ENCODE results near the gene MYO5B.

DNA sequence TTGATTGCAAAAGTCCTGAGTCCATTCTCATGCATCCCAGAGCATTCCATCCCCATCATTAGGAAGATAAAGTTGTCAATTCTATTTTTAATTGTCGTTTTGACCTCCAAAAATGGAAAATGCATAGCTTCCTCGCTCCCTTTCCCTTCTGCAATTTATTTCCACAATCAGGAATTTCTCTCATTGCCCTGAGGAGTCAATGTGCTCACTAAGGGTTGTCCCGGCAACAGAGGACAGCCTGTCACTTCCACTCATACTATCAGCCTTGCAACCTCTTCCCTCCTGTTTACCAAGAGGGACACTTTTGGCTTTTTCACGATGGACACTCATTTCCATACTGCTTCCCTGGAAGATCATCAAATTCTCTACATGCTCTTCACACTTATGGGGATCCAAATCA, 164.8 kb downstream of the MYO5B start:
- TF ChIP-seq, protein P1, sequence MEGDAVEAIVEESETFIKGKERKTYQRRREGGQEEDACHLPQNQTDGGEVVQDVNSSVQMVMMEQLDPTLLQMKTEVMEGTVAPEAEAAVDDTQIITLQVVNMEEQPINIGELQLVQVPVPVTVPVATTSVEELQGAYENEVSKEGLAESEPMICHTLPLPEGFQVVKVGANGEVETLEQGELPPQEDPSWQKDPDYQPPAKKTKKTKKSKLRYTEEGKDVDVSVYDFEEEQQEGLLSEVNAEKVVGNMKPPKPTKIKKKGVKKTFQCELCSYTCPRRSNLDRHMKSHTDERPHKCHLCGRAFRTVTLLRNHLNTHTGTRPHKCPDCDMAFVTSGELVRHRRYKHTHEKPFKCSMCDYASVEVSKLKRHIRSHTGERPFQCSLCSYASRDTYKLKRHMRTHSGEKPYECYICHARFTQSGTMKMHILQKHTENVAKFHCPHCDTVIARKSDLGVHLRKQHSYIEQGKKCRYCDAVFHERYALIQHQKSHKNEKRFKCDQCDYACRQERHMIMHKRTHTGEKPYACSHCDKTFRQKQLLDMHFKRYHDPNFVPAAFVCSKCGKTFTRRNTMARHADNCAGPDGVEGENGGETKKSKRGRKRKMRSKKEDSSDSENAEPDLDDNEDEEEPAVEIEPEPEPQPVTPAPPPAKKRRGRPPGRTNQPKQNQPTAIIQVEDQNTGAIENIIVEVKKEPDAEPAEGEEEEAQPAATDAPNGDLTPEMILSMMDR (conservative IDR thresholded peaks at IDR 0.05) = no peak
- no peak for TF ChIP-seq ZFX (IDR thresholded peaks at IDR 0.05)
